Vagina (tissue), 2 donors: ENCODE data around the gene CCHCR1. TPM values are rescaled to one million over a fixed set of nuclear protein-coding genes. Genes with fewer than 3 reads are reported as not detected.

Source experiments
- DNase-seq, 2 donors: peaks; one replicate each; pipeline ENCODE4 v3.0.0-alpha.2; 2017; ENCODE audit errors: extremely low spot score in 2 of 2
- H3K27ac ChIP-seq: fragments of 200-600 bp; sonication (generic); one replicate; pipeline ENCODE4 v1.5.1; 2019
- H3K27me3 ChIP-seq: fragments of 200-600 bp; sonication (generic); one replicate; pipeline ENCODE4 v1.5.1; 2019
- H3K36me3 ChIP-seq, 2 donors: fragments of 200-600 bp; sonication (generic); one replicate each; pipeline ENCODE4 v1.5.1; 2017 to 2019
- H3K4me1 ChIP-seq: fragments of 200-600 bp; sonication (generic); one replicate; pipeline ENCODE4 v1.5.1; 2019
- H3K4me3 ChIP-seq, 2 donors: fragments of 200-600 bp; sonication (generic); 1 replicate in 1 of 2; 2 replicates in 1 of 2; pipeline ENCODE4 v1.5.1; 2016 to 2019
- H3K9me3 ChIP-seq: fragments of 200-600 bp; sonication (generic); one replicate; pipeline ENCODE4 v1.5.1; 2019
- CTCF ChIP-seq, 3 experiments: fragments of 450-650 bp in 2 of 3; fragments of 200-600 bp in 1 of 3; sonication (generic) in 1 of 3; IDR thresholded peaks; one replicate each; pipeline ENCODE4 v1.5.1; 2017 to 2019; ENCODE audit warnings: antibody characterized with exemption in 3 of 3, mild to moderate bottlenecking in 2 of 3, moderate library complexity in 2 of 3
- POLR2A ChIP-seq, 2 donors: fragments of 450-650 bp; IDR thresholded peaks; one replicate each; pipeline ENCODE4 v1.6.1; 2017; ENCODE audit warnings: antibody characterized with exemption in 2 of 2, mild to moderate bottlenecking in 2 of 2, moderate library complexity in 2 of 2
- POLR2AphosphoS5 ChIP-seq, 2 donors: sonication (generic); formaldehyde crosslinking; IDR thresholded peaks; one replicate each; pipeline ENCODE4 v1.9.0; 2017; ENCODE audit warnings: antibody characterized with exemption in 2 of 2, mild to moderate bottlenecking in 2 of 2, low read depth in 1 of 2; ENCODE audit not compliant: insufficient read depth in 1 of 2
- intact Hi-C: fragments of 100-400 bp; cut with DNase I; formaldehyde crosslinking; loops from one replicate; pipeline ENCODE4 v1.15.1; 2023
- total RNA-seq: library from RNA; depleted of rRNA; stranded (reverse); fragments of >200 nt; gene quantifications from one replicate; pipeline ENCODE4 v1.2.3, GENCODE V29; 2016

The CCHCR1 gene
- total RNA-seq, 1 donor from 2014 or later, result 21.9 TPM

- Histone ChIP-seq H3K4me3 (no peak overlapping the region), H3K4me1 (peaks cover 10% of the 10 kb centered on the region), H3K27me3 (no peaks in the 10 kb centered on the region), H3K36me3 (no peaks in the 10 kb centered on the region), H3K9me3 (no peaks in the 10 kb centered on the region), H3K27ac (no peak overlapping the region)
- no peak for DNase-seq
- no peak for TF ChIP-seq POLR2A (IDR thresholded peaks at IDR 0.05)
- TF ChIP-seq CTCF (IDR thresholded peaks at IDR 0.05), result no peak
- no peak for TF ChIP-seq POLR2AphosphoS5 (IDR thresholded peaks at IDR 0.05; ENCODE audit: insufficient read depth in 1 of 2, low read depth in 1 of 2)
- intact Hi-C loops, result no loop called here
Observed at GRCh38 chr6:31163922-31164321, 6.3 kb upstream of the CCHCR1 start.

GRCh38 chr6:31162463-31163165, 5.0 kb upstream of the CCHCR1 start:
- TF ChIP-seq POLR2AphosphoS5 (IDR thresholded peaks at IDR 0.05; ENCODE audit: insufficient read depth in 1 of 2, low read depth in 1 of 2), result no peak
- TF ChIP-seq POLR2A (IDR thresholded peaks at IDR 0.05), result no peak
- TF ChIP-seq CTCF (IDR thresholded peaks at IDR 0.05), result no peak
- Histone ChIP-seq H3K27ac (no peak overlapping the region), H3K9me3 (no peaks in the 10 kb centered on the region), H3K36me3 (no peaks in the 10 kb centered on the region), H3K27me3 (no peaks in the 10 kb centered on the region), H3K4me1 (peaks cover 17% of the 10 kb centered on the region), H3K4me3 (no peak overlapping the region)
- intact Hi-C loops, result no loop called here
- no peak for DNase-seq

- TF ChIP-seq POLR2A (IDR thresholded peaks at IDR 0.05) (no peak), POLR2AphosphoS5 (IDR thresholded peaks at IDR 0.05; ENCODE audit: insufficient read depth in 1 of 2, low read depth in 1 of 2) (no peak), CTCF (IDR thresholded peaks at IDR 0.05) (no peak)
- Histone ChIP-seq H3K4me3 (no peak overlapping the region), H3K27ac (no peak overlapping the region), H3K9me3 (no peaks in the 10 kb centered on the region), H3K36me3 (no peaks in the 10 kb centered on the region), H3K27me3 (no peaks in the 10 kb centered on the region), H3K4me1 (peaks cover 27% of the 10 kb centered on the region)
- intact Hi-C loops, result no loop called here
- no peak for DNase-seq
Observed at GRCh38 chr6:31161216-31162126, 3.9 kb upstream of the CCHCR1 start.

DNA sequence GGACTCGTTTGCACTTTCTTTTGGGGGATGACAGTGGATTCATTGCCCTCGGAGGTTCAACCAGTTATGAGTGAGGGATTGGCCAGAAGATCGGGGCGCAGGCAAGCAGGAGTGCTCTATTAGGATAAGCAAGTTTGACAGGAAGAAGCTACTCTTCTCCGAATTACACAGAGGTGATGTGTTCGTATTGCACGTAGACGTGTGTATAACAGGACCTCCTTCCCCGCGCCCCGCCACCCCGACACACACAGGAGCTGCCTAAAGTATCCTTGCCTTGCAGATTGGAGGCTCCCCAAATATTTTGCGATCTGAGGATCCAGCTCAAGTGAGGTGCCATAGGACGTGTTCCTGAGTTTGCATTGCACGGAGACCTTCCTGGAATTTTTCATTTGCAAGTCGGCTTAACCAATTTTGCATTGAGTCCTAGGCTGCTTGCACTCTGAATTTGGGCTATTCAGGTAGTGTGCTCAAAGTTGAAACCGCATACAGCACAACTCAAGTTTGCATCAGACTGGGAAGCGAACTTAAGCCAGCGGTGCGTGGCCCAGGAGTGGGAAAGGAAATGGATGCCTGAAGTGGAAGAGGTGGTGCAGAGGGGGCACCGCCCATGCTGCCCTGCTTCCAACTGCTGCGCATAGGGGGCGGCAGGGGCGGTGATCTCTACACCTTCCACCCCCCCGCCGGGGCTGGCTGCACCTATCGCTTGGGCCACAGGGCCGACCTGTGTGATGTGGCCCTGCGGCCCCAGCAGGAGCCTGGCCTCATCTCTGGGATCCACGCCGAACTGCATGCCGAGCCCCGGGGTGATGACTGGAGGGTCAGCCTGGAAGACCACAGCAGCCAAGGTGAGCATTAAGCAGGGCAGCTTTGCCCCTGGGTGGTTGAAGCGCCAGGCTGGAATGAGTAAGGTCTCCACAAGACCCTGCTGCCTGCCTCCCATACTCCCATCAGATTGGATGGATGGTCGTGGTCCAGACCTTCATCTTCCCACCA, 1.6 kb upstream of the CCHCR1 start:
- Histone ChIP-seq H3K36me3 (no peaks in the 10 kb centered on the region), H3K4me3 (peak overlapping the region; percentile 82 to 85), H3K4me1 (peaks cover 27% of the 10 kb centered on the region), H3K27ac (peak overlapping the region; percentile 82), H3K9me3 (no peaks in the 10 kb centered on the region), H3K27me3 (no peaks in the 10 kb centered on the region)
- TF ChIP-seq POLR2A (IDR thresholded peaks at IDR 0.05) (no peak), CTCF (IDR thresholded peaks at IDR 0.05) (no peak), POLR2AphosphoS5 (IDR thresholded peaks at IDR 0.05; ENCODE audit: insufficient read depth in 1 of 2, low read depth in 1 of 2) (no peak)
- intact Hi-C loops, result no loop called here
- no peak for DNase-seq
